ENCODE data around the gene PSMC1.

- no peak for TF ChIP-seq SP1 (IDR thresholded peaks at IDR 0.05)
- TF ChIP-seq BHLHE40 (IDR thresholded peaks at IDR 0.05; ENCODE audit: borderline replicate concordance), result no peak
- no peak for TF ChIP-seq ZNF384 (IDR thresholded peaks at IDR 0.05)
- TF ChIP-seq PKNOX1 (IDR thresholded peaks at IDR 0.05), result no peak
- no peak for TF ChIP-seq FOXK2 (IDR thresholded peaks at IDR 0.05)
- TF ChIP-seq HDGF (IDR thresholded peaks at IDR 0.05; ENCODE audit: borderline replicate concordance), result no peak
- no peak for TF ChIP-seq FOXA1 (IDR thresholded peaks at IDR 0.05)
- no peak for TF ChIP-seq TARDBP (IDR thresholded peaks at IDR 0.05)
- no peak for TF ChIP-seq ELF4 (IDR thresholded peaks at IDR 0.05)
- TF ChIP-seq ARNT (IDR thresholded peaks at IDR 0.05), result no peak
Measured at GRCh38 chr14:90246936-90247335, 9.4 kb upstream of the PSMC1 start.
